DLD1 (cell line): ENCODE data around the gene DNAH10.

Experiments used
- in situ Hi-C: cut with HindIII; loops from 2 replicates; pipeline ENCODE4 v1.10.0; 2017; ENCODE audit warnings: low sequenced_read_pairs

DNAH10 gene

GRCh38 chr12:123962513-123962912 lies 200.4 kb downstream of the DNAH10 start:
- in situ Hi-C loops, result no loop called here

- in situ Hi-C loops, result no loop called here
Observed at GRCh38 chr12:123963821-123964220, 201.7 kb downstream of the DNAH10 start.

GRCh38 chr12:123965382-123965781 lies 203.3 kb downstream of the DNAH10 start:
- in situ Hi-C loops, result no loop called here

GRCh38 chr12:123966596-123966995 lies 204.5 kb downstream of the DNAH10 start:
- in situ Hi-C loops, result no loop called here

- in situ Hi-C loops, result no loop called here
Observed at GRCh38 chr12:123967121-123967586, 205.1 kb downstream of the DNAH10 start.

- in situ Hi-C loops, result no loop called here
Observed at GRCh38 chr12:123971449-123971769, 209.3 kb downstream of the DNAH10 start.

- in situ Hi-C loops, result no loop called here
Observed at GRCh38 chr12:123971770-123972456, 209.8 kb downstream of the DNAH10 start.

GRCh38 chr12:123972457-123973401 lies 210.6 kb downstream of the DNAH10 start, which contains the start of the genes CCDC92 and ZNF664:
TSS of gene CCDC92 (minus strand) at chr12:123972831. CDS start at chr12:123944305, 28,526 bp downstream.
TSS of gene ZNF664 (plus strand) at chr12:123973215. CDS start at chr12:124012145, 38,930 bp downstream.
- in situ Hi-C loops, result no loop called here

GRCh38 chr12:123973552-123974341 lies 211.6 kb downstream of the DNAH10 start:
- in situ Hi-C loops, result no loop called here

GRCh38 chr12:123976227-123976826 lies 214.2 kb downstream of the DNAH10 start:
- in situ Hi-C loops, result no loop called here

GRCh38 chr12:123979566-123979965 lies 217.5 kb downstream of the DNAH10 start:
- in situ Hi-C loops, result no loop called here

- in situ Hi-C loops, result no loop called here
Observed at GRCh38 chr12:123982269-123982668, 220.2 kb downstream of the DNAH10 start.

- in situ Hi-C loops, result no loop called here
Observed at GRCh38 chr12:123983822-123984485, 221.9 kb downstream of the DNAH10 start.

GRCh38 chr12:123984903-123985302 lies 222.8 kb downstream of the DNAH10 start:
- in situ Hi-C loops, result no loop called here
